ENCODE measurements around the gene CHN2. TPM values are rescaled to one million over a fixed set of nuclear protein-coding genes. Genes with fewer than 3 reads are reported as not detected.

CHN2 gene
- total RNA-seq, 2 experiments from 2014 or later, result 1.7 to 1.8 TPM

DNA sequence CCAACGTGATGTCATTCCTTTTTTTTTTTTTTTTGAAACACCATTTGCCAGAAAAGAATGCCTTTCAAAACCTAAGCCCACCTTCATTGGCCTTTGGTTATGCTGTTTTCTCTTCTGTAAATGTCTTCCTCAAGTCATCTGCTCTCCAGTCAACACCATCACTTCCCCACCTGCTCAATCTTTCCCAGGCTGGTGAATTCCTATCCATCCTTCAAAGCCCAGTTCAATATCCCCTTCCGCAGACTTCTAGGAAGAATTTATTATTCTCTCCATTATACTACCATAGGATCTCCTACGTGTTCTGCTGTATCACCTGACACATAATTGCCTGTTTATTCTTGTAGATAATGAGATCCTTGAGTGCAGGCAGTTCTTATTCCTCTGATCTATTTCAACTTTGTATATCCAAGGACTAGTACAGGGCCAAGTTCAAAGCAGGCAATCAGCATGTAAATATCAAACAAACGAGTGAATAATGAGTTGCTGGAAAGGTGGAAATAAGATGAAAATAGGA lies 295.6 kb downstream of the CHN2 start:
- DNase-seq (no peak), ATAC-seq (no peak)
- TF ChIP-seq, protein P1, sequence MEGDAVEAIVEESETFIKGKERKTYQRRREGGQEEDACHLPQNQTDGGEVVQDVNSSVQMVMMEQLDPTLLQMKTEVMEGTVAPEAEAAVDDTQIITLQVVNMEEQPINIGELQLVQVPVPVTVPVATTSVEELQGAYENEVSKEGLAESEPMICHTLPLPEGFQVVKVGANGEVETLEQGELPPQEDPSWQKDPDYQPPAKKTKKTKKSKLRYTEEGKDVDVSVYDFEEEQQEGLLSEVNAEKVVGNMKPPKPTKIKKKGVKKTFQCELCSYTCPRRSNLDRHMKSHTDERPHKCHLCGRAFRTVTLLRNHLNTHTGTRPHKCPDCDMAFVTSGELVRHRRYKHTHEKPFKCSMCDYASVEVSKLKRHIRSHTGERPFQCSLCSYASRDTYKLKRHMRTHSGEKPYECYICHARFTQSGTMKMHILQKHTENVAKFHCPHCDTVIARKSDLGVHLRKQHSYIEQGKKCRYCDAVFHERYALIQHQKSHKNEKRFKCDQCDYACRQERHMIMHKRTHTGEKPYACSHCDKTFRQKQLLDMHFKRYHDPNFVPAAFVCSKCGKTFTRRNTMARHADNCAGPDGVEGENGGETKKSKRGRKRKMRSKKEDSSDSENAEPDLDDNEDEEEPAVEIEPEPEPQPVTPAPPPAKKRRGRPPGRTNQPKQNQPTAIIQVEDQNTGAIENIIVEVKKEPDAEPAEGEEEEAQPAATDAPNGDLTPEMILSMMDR (IDR thresholded peaks at IDR 0.05), result no peak
- no peaks in the 10 kb centered on the region for H3K36me3 Mint-ChIP-seq (ENCODE audit: low read depth)
- POLR2A ChIA-PET, result no interaction called here
- no peak overlapping the region for H3K4me3 Mint-ChIP-seq
- H3K4me1 Mint-ChIP-seq (ENCODE audit: low read depth), result peaks cover 2% of the 10 kb centered on the region
- H3K27me3 Mint-ChIP-seq, result no peaks in the 10 kb centered on the region
- intact Hi-C loops (cut with micrococcal nuclease), result no loop called here
- CTCF ChIA-PET, result no interaction called here
- H3K27ac Mint-ChIP-seq, result no peak overlapping the region
- no peaks in the 10 kb centered on the region for H3K9me3 Mint-ChIP-seq

DNA sequence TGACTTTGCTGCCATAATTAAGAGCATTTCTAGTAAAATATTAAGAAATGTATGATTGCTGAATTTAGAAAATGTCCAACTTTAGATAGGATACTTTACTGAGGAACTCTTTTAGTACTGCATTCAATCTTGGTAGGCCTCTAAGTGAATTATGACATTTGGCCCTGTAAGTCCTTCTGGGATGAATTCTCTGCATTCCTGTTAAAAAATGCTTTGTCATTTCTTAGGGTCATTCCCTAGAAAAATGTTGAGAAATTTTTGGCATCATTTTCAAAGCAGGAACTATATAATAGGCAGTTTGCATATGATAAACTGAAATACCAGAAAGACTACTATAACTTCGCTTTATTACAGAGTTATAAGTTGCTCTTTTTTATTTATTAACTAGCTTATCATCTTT lies 299.8 kb downstream of the CHN2 start:
- intact Hi-C loops (cut with micrococcal nuclease), result no loop called here
- H3K36me3 Mint-ChIP-seq (ENCODE audit: low read depth), result no peaks in the 10 kb centered on the region

GRCh38 chr7:29495653-29496052 lies 301.1 kb downstream of the CHN2 start:
- CTCF ChIA-PET, result interaction anchor here (0.7 kb wide), 1 partner anchor 573 kb away, joined by 3 read pairs; no protein-coding TSS in a partner anchor
- intact Hi-C loops (cut with micrococcal nuclease), result no loop called here
- no peaks in the 10 kb centered on the region for H3K36me3 Mint-ChIP-seq (ENCODE audit: low read depth)
- POLR2A ChIA-PET, result no interaction called here
- H3K27ac Mint-ChIP-seq, result no peak overlapping the region
- H3K4me1 Mint-ChIP-seq (ENCODE audit: low read depth), result no peaks in the 10 kb centered on the region
- DNase-seq, result no peak
- no peak overlapping the region for H3K4me3 Mint-ChIP-seq
- no peaks in the 10 kb centered on the region for H3K27me3 Mint-ChIP-seq
- no peaks in the 10 kb centered on the region for H3K9me3 Mint-ChIP-seq
- ATAC-seq, result no peak
- TF ChIP-seq, protein P1 (IDR thresholded peaks at IDR 0.05), result no peak

More for the DNA sequence above, 299.8 kb downstream of the CHN2 start:
- H3K4me3 Mint-ChIP-seq, result no peak overlapping the region
- no peaks in the 10 kb centered on the region for H3K27me3 Mint-ChIP-seq
- POLR2A ChIA-PET, result no interaction called here
- no peaks in the 10 kb centered on the region for H3K9me3 Mint-ChIP-seq
- no peak for DNase-seq
- TF ChIP-seq, protein P1 (IDR thresholded peaks at IDR 0.05), result no peak
- no peaks in the 10 kb centered on the region for H3K4me1 Mint-ChIP-seq (ENCODE audit: low read depth)
- no peak overlapping the region for H3K27ac Mint-ChIP-seq
- no peak for ATAC-seq
- CTCF ChIA-PET, result no interaction called here

GRCh38 chr7:29496355-29497020 lies 301.9 kb downstream of the CHN2 start:
- Mint-ChIP-seq H3K4me1 (ENCODE audit: low read depth) (no peaks in the 10 kb centered on the region), H3K9me3 (no peaks in the 10 kb centered on the region), H3K36me3 (ENCODE audit: low read depth) (no peaks in the 10 kb centered on the region), H3K27ac (no peak overlapping the region), H3K27me3 (no peaks in the 10 kb centered on the region), H3K4me3 (no peak overlapping the region)
- no peak for ATAC-seq
- intact Hi-C loops (cut with micrococcal nuclease), result no loop called here
- TF ChIP-seq, protein P1 (IDR thresholded peaks at IDR 0.05), result no peak
- no peak for DNase-seq
- POLR2A ChIA-PET, result no interaction called here
- CTCF ChIA-PET, result interaction anchor here (0.7 kb wide), 1 partner anchor 574 kb away, joined by 3 read pairs; no protein-coding TSS in a partner anchor

DNA sequence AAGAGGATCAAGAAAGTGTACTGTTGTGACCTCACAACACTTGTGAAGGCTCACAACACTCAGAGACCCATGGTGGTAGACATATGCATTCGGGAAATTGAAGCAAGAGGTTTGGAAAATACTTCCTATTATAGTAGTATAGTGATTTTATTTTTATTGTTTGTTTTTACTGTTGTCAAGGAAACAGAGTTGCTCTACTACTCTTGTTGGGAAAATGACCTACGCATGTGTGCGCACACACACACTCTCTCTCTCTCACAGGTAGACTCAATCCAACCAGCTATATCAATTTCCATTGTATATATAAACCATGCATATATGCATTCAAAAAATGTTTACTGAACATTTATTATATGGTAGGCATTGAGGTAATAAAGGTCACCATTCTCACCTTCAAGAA lies 305.4 kb downstream of the CHN2 start:
- CTCF ChIA-PET, result interaction anchor here (0.6 to 0.8 kb wide), 2 partner anchors 155 to 543 kb away, joined by 4 read pairs; no protein-coding TSS in a partner anchor
- POLR2A ChIA-PET, result no interaction called here
- no peak for DNase-seq
- Mint-ChIP-seq H3K4me3 (no peak overlapping the region), H3K4me1 (ENCODE audit: low read depth) (no peaks in the 10 kb centered on the region), H3K27ac (no peak overlapping the region), H3K36me3 (ENCODE audit: low read depth) (no peaks in the 10 kb centered on the region), H3K27me3 (no peaks in the 10 kb centered on the region), H3K9me3 (no peaks in the 10 kb centered on the region)
- TF ChIP-seq, protein P1 (IDR thresholded peaks at IDR 0.05), result no peak
- ATAC-seq, result no peak
- intact Hi-C loops (cut with micrococcal nuclease), result no loop called here

Data from activated CD8-positive, alpha-beta T cell treated with anti-CD3 and anti-CD28 coated beads for 36 hours (primary cell).